ENCODE data around the gene FAM227A. TPM values are rescaled to one million over a fixed set of nuclear protein-coding genes. Genes with fewer than 3 reads are reported as not detected.

FAM227A gene
- total and polyA plus RNA-seq, 2 of the 13 experiments (the other 11 are each of a cell fraction or from before 2014, with no cell fraction given): 1.0 to 1.5 TPM

DNA sequence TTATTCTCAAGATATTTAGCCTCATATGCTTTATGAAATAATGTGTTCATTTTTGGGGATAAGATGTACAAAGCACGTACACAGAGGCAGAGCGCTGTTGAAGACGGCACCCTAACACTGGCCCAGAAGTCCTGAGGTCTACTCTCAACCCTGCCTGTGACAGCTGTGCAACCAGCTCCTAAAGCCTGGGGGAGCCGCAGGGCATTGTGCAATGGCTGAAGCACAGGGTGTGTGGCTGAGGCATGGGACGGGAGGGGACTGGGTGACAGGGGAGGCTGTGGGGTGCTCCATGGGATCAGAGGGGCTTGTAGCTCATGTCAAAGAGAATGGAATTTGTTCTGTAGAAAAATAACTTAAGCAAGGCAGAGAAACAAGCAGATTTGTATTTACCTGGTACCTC lies 27.7 kb downstream of the FAM227A start:
- in situ Hi-C loops (cut with HindIII; ENCODE audit: extremely low pct_ligation_motif_present, low pct_unique_long_range_greater_than_20kb) (no loop called here), intact Hi-C loops (cut with micrococcal nuclease; ENCODE audit: unreplicated experiment) (no loop called here)
- Histone ChIP-seq H3K27me3 (ENCODE audit: control insufficient read depth in 1 of 2, insufficient read depth in 2 of 2, low read length in 2 of 2) (no peaks in the 10 kb centered on the region), H3K4me2 (ENCODE audit: low read depth, low read length) (no peak overlapping the region), H3K36me3 (replicated peaks in 1 of 2; ENCODE audit: control insufficient read depth in 1 of 2, insufficient read depth in 2 of 2, low read length in 2 of 2) (no peaks in the 10 kb centered on the region), H3K4me1 (ENCODE audit: insufficient read depth, low read length) (peaks cover 25% of the 10 kb centered on the region), H3K9me3 (ENCODE audit: low read length) (no peaks in the 10 kb centered on the region), H3K4me3 (replicated peaks in 1 of 3; ENCODE audit: insufficient read depth in 1 of 3, low read depth in 2 of 3, low read length in 3 of 3) (no peak overlapping the region), H2AFZ (ENCODE audit: low read length) (no peak overlapping the region), H3K27ac (ENCODE audit: extremely low read length, insufficient read depth, low read length) (no peak overlapping the region), H3K79me2 (ENCODE audit: insufficient read depth, low read length) (no peaks in the 10 kb centered on the region), H3K9ac (ENCODE audit: insufficient read depth, low read depth, low read length) (no peak overlapping the region), H4K20me1 (ENCODE audit: insufficient read depth, low read length) (no peaks in the 10 kb centered on the region)
- DNase-seq (ENCODE audit: low spot score): no peak
- no TSS peak for BruUV-seq (replicated peaks)
- WGBS (ENCODE audit: low lambda C conversion rate): 81% methylated on average over 5 of the region's 5 CpGs
- ChIA-PET POLR2A (no interaction called here), CTCF (ENCODE audit: low intra/inter-chr PET ratio, low total read pairs) (no interaction called here)
- no peak for TF ChIP-seq ZBTB37 (CRISPR knock-in tag; IDR thresholded peaks at IDR 0.05)
- no peak for TF ChIP-seq ZBTB49 (CRISPR knock-in tag; IDR thresholded peaks at IDR 0.05; ENCODE audit: borderline replicate concordance)
- TF ChIP-seq NR2F2 (IDR thresholded peaks at IDR 0.05; ENCODE audit: borderline replicate concordance, low read depth): no peak
- TF ChIP-seq CEBPB (IDR thresholded peaks at IDR 0.05; ENCODE audit: borderline replicate concordance, low read depth, low read length): peak; percentile 49; the same call in 1 of the 2 replicates
- TF ChIP-seq ZNF326 (CRISPR knock-in tag; IDR thresholded peaks at IDR 0.05; ENCODE audit: borderline replicate concordance): no peak
- TF ChIP-seq CEBPG (CRISPR knock-in tag; IDR thresholded peaks at IDR 0.05): peak; percentile 43
- FAIRE-seq: no peak
- no peak; the same call in 2 of the 3 replicates for ATAC-seq

Measured in HepG2 (cell line).